NCI-H82 treated with DMSO at 0.1 percent for 48 hours (cell line): ENCODE data around the gene PGGHG.

Experiments
- DNase-seq: peaks from one replicate; lab custom pipeline; 2025; ENCODE audit not compliant: unreplicated experiment; lab: John Stamatoyannopoulos, UW

The PGGHG gene

GRCh38 chr11:269146-269890 is 19.6 kb upstream of the PGGHG start:
- no peak for DNase-seq

- no peak for DNase-seq
These were observed 18.2 kb upstream of the PGGHG start for GRCh38 chr11:270451-271318.

GRCh38 chr11:271319-271715 is 17.6 kb upstream of the PGGHG start:
- no peak for DNase-seq

- DNase-seq = no peak
These were observed 16.6 kb upstream of the PGGHG start for GRCh38 chr11:272195-272930.

- DNase-seq = no peak
These were observed 16.1 kb upstream of the PGGHG start for GRCh38 chr11:272931-273198.

GRCh38 chr11:276219-276618 is 12.7 kb upstream of the PGGHG start:
- no peak for DNase-seq

- no peak for DNase-seq
These were observed 10.7 kb upstream of the PGGHG start, which contains the start of gene NLRP6 for GRCh38 chr11:278001-278951. TSS of gene NLRP6 (plus strand) at chr11:278407. CDS start at chr11:278570, 163 bp downstream.

GRCh38 chr11:279040-279965 is 9.6 kb upstream of the PGGHG start:
- DNase-seq = no peak

- DNase-seq = no peak
These were observed 8.8 kb upstream of the PGGHG start for GRCh38 chr11:279966-280705.

GRCh38 chr11:280706-281485 is 8.0 kb upstream of the PGGHG start:
- no peak for DNase-seq

- no peak for DNase-seq
These were observed 7.3 kb upstream of the PGGHG start for GRCh38 chr11:281486-282161.

GRCh38 chr11:282171-282570 is 6.8 kb upstream of the PGGHG start:
- no peak for DNase-seq

GRCh38 chr11:282630-283360 is 6.1 kb upstream of the PGGHG start:
- no peak for DNase-seq

GRCh38 chr11:283405-284104 is 5.4 kb upstream of the PGGHG start:
- DNase-seq = no peak

GRCh38 chr11:284105-285020 is 4.6 kb upstream of the PGGHG start:
- DNase-seq = no peak
